Middle frontal gyrus (tissue), 1 donor: Measurements from ENCODE around the gene MLLT6.

Source experiments
- DNase-seq: peaks from one replicate; pipeline ENCODE4 v3.0.0-alpha.2; 2015; ENCODE audit warnings: low spot score; ENCODE audit errors: extremely low spot score

The MLLT6 gene

DNA sequence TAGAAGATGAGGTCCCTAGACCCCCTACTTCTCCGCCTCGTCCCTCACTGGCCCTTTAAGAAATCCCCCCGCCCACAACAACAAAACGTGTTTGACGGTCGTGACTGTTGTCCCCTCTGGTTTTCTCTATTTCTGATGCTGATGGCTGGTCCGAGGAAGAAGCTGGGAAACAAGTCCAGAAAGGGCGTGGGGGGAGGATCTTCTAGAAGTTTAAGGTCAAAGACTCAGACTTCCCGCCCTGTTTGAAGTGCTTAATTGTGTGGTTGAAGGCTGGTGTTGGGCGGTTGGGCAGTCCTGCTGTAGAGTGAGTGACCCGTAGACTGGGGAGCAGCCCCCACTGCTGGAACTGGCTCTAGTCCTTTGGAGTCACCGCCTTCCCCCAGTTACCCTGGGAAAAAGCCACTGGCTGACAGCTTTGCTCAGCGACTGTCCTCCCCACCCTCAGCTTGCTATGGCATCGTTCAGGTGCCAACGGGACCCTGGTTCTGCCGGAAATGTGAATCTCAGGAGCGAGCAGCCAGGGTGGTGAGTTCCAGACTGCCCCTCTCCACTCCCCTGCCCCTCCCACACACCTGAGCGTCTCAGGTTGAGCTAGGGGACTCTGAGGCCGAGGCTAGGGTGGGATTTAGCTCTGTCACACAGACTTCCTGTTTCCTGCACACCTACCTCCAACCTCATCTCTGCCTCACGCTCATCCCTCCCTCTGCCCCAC lies 1.6 kb downstream of the MLLT6 start:
- no peak for DNase-seq

DNA sequence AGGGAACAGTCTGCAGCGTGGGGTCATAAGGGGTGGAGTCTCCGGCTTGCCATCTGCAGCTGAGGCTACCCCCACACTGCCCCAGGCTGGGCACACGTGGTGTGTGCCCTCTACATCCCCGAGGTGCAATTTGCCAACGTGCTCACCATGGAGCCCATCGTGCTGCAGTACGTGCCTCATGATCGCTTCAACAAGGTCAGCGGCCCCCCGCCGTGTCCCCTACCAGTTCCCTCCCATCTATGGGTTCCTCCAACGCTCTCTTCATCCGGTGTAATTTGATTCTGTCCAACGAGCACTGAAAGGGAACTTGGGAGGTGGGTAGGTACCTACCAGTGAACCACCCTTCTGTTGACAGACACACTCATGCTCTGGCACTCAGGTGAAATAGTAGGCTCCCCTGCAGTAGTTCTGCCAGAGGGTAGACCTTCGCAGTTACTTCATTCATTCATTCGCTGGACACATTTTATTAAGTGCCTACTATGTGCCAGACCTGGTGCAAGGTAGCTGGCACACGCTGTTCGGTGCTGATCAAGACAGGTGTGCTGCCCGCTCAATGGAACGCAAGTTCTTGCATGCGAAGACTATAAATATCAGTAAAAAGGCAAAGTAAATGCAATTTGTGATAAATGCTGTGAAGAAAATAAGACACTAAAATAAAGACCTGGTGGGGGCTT lies 2.7 kb downstream of the MLLT6 start:
- DNase-seq = no peak

DNA sequence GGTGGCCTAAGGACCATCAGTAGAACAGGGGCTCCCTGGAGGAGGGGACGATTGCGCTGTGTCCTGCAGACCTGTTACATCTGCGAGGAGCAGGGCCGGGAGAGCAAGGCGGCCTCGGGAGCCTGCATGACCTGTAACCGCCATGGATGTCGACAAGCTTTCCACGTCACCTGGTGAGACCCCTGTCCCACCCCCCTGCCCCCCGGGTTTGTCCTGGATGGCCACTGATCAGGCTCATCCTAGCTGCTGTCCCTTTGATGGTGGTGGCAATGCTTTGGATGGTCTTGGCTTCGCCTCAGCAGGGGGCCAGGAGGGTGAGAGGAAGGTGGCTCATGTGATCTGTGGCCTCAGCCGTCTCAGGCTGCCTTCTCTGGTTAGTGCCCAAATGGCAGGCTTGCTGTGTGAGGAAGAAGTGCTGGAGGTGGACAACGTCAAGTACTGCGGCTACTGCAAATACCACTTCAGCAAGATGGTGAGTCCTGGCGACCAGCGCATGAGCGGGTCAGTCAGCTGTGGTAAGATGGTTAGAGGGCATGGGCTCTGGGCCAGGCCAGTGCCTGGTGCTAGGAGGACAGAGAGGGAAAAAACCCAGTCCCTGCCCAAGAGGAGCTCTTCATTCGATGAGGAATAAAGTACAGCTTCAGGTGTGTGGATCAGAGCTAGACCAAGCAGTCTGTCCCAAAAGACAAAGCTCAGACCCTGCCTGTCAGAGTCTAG lies 4.2 kb downstream of the MLLT6 start:
- DNase-seq = no peak

DNA sequence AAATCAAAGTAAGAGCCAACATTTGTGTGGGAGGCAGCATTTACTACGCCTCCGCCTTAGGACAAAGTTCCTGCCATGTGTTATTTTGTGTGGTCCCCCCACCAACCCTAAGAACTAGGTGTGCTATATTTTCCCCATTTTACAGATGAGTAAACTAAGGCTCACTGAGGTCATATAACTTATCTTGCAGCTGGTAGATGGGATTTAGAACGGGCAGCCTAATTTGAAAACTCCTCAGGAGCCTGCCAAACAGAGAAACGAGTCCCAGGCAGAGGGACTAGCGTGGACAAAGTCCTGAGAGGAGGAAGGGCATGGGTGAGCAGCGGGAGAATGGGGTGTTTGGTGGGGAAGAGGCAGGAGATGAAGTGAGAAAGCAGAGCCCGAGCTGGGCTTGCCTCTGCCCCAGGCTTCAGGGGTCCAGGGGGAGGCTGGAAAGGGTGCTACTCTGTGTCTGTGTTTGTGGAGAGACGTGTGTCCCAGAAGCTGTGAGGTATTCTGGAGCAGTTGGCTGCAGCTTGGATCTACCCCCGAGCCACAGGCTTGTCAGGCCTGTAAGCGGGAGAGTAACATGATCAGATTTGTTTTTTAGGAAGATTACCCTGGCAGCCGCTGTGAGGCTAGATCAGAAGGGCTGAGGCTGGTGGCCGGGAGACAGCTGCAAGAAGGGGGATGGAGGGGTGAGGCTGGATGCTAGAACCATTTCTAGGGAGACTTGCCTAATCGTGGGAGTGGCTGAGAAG lies 5.0 kb downstream of the MLLT6 start:
- DNase-seq = no peak

DNA sequence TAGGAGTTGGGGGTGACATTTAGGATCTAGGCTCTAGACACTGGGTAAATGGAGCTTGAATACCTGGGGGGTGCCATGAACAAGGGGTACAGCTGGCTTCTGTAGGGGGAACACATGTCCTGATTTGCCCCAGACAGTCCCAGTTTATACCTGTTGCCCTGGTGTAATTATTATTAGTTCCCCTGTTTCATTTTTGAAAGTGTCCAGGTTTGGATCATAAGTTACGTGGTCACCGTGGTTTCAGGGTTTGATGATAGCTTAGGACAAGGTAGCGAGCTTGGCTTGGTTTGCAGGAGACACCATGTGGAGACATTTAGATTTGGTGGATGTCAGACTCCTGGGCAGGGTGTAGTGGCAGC lies 5.5 kb downstream of the MLLT6 start:
- no peak for DNase-seq

DNA sequence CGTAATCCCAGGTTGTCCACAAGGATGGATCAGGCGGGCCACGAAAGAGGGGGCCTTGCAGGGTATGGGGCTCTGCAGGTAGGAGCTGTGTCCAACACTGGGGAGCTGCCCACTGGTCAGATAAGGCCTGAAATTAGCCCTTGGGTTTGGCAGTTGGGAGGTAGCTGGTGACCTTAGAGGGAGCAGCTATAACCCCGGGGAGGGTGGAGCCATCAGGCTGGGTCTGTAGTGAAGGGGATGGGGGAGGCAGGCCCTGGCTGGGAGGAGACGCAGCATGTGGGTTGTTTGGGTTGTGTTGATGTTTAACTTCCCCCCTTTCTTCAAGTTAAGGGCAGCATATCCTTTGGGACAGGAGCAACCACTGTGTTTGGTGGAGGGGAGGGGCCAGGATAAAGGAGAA lies 5.9 kb downstream of the MLLT6 start:
- no peak for DNase-seq

DNA sequence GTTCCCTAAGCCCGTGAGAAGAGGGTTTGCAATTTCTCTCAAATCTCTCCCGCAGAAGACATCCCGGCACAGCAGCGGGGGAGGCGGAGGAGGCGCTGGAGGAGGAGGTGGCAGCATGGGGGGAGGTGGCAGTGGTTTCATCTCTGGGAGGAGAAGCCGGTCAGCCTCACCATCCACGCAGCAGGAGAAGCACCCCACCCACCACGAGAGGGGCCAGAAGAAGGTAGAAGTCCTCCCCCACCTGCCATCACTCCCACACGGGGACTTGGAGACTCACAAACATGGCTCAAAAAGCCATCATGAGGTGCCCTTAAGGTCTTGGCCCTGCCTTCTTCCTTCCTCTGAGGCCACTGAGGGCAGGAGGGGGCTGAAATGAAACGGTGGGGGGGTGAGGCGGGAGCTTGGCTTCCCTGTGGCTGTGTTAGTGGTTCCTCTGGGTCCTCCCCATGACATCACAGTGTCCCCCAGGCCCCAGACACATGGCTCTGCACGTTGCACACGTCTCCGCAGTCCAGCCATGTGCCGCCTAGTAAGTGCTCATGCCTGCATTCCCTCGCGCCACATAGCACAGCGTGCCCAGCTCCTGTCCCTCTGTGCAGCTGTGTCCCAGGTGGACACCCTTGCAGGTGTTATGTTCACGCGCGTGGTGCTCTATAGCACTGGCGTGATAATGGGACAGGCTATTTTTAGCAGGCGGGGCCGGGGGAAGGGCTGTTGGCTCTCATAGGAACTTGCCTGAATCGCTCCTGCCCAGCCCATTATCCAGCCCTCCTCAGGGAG lies 6.9 kb downstream of the MLLT6 start:
- DNase-seq = no peak

DNA sequence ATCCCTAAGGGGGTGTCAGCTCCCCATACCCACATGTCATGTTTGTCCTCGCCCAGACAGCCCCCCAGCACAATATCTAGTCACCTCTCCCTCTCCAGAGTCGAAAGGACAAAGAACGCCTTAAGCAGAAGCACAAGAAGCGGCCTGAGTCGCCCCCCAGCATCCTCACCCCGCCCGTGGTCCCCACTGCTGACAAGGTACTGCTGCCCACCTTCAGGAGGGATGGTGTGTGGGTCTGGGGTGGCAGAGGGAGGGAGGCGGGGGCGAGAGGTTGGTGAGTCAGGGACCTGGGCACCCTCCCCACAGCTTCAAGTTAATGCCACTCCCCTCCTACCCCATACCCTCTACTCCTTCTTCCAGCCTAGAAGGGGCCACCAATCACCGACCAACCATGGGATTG lies 7.5 kb downstream of the MLLT6 start:
- no peak for DNase-seq

DNA sequence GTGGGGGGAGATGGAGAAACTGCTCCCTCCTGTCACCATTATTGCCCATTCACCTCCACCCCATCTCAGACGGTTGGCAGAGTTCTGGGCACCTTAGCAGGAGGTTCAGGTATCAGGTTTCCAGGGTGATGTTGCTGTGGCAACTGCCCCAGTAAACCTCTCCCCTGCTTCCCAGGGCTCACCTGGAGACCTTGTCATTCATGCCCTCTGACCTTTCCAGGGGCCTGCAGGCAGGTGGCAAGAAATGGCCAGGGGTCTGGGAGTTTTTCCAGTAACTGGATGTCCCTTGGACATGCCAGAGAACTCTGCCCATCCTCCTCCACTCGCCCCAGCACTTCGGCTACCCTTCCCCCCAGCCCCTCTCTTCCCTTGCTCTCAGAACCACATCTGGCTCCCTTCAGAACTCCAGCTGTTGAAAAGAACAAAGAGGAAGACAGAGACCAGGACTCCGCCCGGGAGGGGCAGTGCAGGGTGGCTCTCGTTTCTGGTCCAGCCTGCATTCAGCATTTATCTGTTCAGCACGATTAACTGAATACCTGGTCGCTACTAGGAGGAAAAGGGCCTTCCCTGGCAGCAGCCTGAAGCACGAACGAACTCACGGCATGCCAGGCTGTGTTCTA lies 8.5 kb downstream of the MLLT6 start:
- DNase-seq = no peak

DNA sequence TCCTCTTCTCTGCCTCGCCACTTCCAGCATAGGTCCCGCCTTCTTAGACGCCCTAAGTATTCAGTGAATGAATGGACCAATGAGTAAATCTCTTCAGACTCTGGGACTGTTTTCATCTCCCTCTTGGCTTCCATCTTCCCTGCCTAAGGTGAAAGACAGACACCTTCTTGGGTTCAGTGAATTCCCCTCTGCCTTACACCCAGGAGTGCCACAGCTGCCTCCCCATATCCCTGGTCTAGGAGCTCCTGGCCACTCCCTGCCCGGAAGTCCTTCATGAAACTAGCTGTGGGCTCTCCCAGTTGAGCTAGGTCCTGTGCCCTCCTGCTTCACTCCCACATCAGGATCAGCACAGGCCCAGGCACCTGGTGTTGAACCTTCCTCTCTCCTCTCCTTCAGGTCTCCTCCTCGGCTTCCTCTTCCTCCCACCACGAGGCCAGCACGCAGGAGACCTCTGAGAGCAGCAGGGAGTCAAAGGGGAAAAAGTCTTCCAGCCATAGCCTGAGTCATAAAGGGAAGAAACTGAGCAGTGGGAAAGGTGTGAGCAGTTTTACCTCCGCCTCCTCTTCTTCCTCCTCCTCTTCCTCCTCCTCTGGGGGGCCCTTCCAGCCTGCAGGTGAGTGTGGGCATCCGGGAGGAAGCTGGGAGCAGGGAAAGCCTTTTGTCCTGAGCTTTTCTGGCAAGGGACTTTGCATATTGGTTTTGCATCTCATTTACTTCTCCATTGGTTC lies 10.3 kb downstream of the MLLT6 start:
- DNase-seq = no peak

DNA sequence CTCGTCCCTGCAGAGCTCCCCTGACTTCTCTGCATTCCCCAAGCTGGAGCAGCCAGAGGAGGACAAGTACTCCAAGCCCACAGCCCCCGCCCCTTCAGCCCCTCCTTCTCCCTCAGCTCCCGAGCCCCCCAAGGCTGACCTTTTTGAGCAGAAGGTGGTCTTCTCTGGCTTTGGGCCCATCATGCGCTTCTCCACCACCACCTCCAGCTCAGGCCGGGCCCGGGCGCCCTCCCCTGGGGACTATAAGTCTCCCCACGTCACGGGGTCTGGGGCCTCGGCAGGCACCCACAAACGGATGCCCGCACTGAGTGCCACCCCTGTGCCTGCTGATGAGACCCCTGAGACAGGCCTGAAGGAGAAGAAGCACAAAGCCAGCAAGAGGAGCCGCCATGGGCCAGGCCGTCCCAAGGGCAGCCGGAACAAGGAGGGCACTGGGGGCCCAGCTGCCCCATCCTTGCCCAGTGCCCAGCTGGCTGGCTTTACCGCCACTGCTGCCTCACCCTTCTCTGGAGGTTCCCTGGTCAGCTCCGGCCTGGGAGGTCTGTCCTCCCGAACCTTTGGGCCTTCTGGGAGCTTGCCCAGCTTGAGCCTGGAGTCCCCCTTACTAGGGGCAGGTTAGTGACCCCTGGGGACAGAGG lies 11.4 kb downstream of the MLLT6 start:
- DNase-seq = no peak

DNA sequence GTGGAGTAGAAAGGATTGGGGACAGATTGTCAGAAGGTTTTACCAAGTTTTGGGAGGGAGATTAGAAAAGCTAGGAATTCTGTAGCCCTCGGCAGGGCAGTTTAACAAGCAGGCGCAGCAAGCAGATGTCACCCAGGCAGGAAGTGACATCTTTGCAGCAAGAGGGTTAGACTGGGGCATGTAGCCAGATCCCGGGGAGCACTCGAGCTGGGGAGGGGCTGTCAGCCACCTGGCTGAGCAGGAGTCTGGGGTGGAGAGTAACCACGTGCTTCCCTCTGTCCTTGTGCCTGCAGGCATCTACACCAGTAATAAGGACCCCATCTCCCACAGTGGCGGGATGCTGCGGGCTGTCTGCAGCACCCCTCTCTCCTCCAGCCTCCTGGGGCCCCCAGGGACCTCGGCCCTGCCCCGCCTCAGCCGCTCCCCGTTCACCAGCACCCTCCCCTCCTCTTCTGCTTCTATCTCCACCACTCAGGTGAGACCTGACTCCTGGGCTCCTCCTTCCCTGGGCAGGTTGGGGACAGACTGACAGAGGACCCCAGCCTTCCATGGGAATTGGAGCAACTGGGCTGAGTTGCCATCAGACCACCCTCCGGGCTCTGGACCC lies 12.2 kb downstream of the MLLT6 start:
- no peak for DNase-seq

DNA sequence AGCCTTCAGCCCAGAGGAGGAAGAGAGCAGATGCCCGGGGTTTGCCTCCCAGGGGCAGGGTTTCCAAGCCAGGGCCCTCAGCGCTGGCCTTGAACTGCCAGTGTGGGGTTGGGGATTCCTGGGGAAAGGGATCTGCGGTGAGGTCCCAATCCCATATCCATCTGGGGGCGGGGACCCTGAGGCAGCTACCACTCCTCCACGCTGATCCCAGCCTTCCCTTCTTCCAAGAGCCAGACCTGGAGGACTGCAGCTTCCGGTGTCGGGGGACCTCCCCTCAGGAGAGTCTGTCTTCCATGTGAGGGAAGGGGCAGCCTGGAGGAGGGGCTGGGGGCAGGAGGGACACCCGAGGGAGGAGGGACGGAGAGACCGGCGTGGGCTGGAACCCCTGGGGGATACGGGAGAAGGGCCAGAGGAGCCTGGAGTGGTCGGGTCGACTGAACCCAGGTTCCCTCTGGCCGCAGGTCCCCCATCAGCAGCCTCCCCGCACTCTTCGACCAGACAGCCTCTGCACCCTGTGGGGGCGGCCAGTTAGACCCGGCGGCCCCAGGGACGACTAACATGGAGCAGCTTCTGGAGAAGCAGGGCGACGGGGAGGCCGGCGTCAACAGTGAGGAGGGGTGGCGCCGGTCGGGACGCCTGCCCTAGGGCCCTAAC lies 14.3 kb downstream of the MLLT6 start:
- DNase-seq = no peak

DNA sequence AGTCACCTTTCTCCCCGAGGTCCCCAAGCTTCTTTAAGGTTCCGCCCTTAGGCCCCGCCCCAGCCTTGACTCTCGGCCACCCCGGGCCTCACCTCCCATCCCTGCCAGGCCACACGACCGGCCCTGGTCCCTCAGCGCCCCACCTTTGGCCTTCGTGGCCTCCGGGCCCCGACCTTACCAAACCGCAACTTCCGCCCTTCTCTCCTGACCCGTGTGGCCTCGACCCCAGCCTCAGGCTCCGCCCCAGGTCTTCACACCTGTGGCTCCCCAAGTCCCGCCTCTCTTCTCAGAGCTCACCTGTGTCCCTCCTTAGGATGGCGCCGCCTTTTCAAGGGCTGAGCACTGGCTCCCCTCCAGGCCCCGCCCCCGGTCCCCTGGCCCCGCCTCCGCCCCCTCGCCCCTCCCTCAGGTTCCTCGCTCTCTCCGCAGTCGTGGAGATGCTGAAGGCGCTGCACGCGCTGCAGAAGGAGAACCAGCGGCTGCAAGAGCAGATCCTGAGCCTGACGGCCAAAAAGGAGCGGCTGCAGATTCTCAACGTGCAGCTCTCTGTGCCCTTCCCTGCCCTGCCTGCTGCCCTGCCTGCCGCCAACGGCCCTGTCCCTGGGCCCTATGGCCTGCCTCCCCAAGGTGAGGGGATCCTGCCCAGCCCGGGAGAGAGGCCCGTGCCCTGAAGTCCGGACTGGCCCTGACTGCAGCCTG lies 15.0 kb downstream of the MLLT6 start:
- no peak for DNase-seq

DNA sequence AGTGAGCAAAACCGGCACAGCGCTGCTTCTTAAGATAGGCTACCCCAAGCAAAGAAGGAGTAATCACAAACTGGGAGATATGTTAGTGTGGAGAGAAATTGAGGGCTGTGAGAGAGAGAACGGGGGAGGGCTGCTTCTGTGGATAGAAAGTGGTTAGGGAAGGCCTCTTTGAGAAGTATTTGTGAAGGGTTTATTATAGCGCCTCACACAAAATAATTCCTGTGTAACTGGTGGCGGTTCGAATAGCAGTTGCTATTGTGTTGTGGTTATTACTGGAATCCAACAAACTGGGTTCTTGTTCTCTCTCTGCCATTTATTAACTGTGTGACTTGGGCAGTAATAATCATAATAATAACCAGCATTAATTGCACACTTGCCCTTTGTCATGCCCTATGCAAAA lies 15.9 kb downstream of the MLLT6 start:
- no peak for DNase-seq

DNA sequence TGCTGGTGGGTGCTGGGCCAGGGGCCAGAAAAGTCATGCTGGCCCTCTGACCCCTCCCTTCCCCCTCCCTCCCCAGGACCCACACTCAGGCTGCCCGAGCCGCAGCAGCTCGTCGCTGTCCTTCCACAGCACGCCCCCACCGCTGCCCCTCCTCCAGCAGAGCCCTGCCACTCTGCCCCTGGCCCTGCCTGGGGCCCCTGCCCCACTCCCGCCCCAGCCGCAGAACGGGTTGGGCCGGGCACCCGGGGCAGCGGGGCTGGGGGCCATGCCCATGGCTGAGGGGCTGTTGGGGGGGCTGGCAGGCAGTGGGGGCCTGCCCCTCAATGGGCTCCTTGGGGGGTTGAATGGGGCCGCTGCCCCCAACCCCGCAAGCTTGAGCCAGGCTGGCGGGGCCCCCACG lies 16.7 kb downstream of the MLLT6 start:
- DNase-seq = no peak

DNA sequence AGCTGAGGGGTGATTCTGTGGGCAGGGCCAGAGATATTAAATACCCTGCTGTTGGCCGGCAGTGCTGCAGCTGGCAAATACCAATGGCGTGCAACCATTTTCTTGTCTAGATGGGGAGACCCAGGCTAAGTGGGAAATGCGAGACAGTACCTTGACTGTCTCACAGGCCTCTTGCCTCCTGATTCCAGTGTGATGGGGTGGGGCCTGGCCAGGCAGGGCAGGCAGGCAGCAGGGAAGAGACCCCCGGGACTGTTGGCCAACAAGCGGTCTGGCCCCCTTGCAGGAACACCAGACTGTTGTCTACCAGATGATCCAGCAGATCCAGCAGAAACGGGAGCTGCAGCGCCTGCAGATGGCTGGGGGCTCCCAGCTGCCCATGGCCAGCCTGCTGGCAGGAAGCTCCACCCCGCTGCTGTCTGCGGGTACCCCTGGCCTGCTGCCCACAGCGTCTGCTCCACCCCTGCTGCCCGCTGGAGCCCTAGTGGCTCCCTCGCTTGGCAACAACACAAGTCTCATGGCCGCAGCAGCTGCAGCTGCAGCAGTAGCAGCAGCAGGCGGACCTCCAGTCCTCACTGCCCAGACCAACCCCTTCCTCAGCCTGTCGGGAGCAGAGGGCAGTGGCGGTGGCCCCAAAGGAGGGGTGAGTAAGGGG lies 19.4 kb downstream of the MLLT6 start:
- no peak for DNase-seq

DNA sequence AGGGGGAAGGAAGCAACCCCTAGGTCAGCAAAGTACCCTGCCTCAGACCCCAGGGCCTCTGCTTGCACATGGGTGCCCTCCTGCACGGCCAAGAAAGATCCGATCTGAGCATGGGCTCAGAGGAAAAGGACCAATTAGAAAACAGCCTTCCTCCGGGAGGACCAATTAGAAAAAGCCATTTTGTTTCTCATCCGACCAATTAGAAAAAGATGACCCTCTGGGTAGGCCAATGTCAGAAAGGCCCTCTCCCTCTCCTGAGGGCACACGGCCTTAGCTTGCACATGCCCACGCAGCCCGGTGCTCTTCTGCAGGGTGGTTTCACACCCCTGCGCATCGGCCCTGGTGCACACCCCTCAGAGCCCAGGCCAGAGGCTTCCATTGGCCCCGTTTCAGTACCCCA lies 20.0 kb downstream of the MLLT6 start:
- DNase-seq = no peak
